GM12878 (cell line): Measurements from ENCODE around the gene PCDHA7. TPM values are rescaled to one million over a fixed set of nuclear protein-coding genes. Genes with fewer than 3 reads are reported as not detected.

Source experiments
- ATAC-seq: fragments of 200-7000 bp; cut with Tn5 transposase; 3 replicates; pipeline ENCODE4 v1.9.1; 2020; ENCODE audit warnings: mild to moderate bottlenecking, moderate library complexity
- BruUV-seq: library from RNA; stranded (reverse); fragments of 400-500 nt; replicated peaks from 2 replicates; lab custom pipeline; 2021; lab: Mats Ljungman, UMichigan
- CTCF ChIA-PET: fragments of 300-600 bp; sonication (Branson Sonifier 250); formaldehyde crosslinking; extraction: SDS; loops from one replicate; lab custom pipeline; 2021; ENCODE audit warnings: inconsistent platforms; lab: Yijun Ruan, JAX
- POLR2A ChIA-PET: fragments of 350-600 bp; formaldehyde crosslinking; extraction: SDS; loops from one replicate; lab custom pipeline; 2021; ENCODE audit warnings: inconsistent platforms; lab: Charles Lee
- RAD21 ChIA-PET: fragments of 300-600 bp; sonication (Branson Sonifier 250); formaldehyde crosslinking; loops from one replicate; lab custom pipeline; 2023; ENCODE audit warnings: antibody characterized with exemption; ENCODE audit not compliant: unreplicated experiment; lab: Charles Lee
- SMC1A ChIA-PET: fragments of 300-600 bp; sonication (Branson Sonifier 250); formaldehyde crosslinking; loops from one replicate; lab custom pipeline; 2023; ENCODE audit not compliant: unreplicated experiment, uncharacterized antibody; lab: Charles Lee
- DNase-seq: peaks from one replicate; pipeline ENCODE4 v3.0.0-alpha.2; 2011; ENCODE audit warnings: low read depth, low spot score
- FAIRE-seq: peaks from 3 replicates; lab custom pipeline; 2011; peaks lifted over from hg19 to GRCh38; lab: Jason Lieb, UNC
- H2AFZ ChIP-seq: 2 replicates; pipeline ENCODE4 v1.6.0; 2011; ENCODE audit warnings: low read depth, low read length, control low read depth; ENCODE audit not compliant: control insufficient read depth
- H3K27ac ChIP-seq: 2 replicates; pipeline ENCODE4 v1.5.1; 2011; ENCODE audit warnings: control low read depth; ENCODE audit not compliant: control insufficient read depth, insufficient read depth
- H3K27me3 ChIP-seq, 2 experiments: replicated peaks in 1 of 2; 2 replicates each; pipeline versions ENCODE4 v1.6.0 to v1.6.1; 2011; ENCODE audit warnings: low read length in 1 of 2; ENCODE audit not compliant: control insufficient read depth in 2 of 2, insufficient read depth in 2 of 2
- H3K36me3 ChIP-seq, 2 experiments: 2 replicates each; pipeline ENCODE4 v1.5.1; 2011; ENCODE audit warnings: low read length in 1 of 2; ENCODE audit not compliant: control insufficient read depth in 2 of 2, insufficient read depth in 2 of 2
- H3K4me1 ChIP-seq: 2 replicates; pipeline ENCODE4 v1.6.1; 2011; ENCODE audit warnings: mild to moderate bottlenecking, low read length, moderate library complexity, mixed read lengths; ENCODE audit not compliant: control insufficient read depth, insufficient read depth
- H3K4me2 ChIP-seq: 2 replicates; pipeline ENCODE4 v1.6.0; 2011; ENCODE audit warnings: control low read depth; ENCODE audit not compliant: control insufficient read depth, insufficient read depth
- H3K4me3 ChIP-seq: fragments of 200-600 bp; sonication (generic); 2 replicates; pipeline ENCODE4 v1.5.1; 2016
- H3K79me2 ChIP-seq: 2 replicates; pipeline ENCODE4 v1.6.0; 2011; ENCODE audit warnings: low read length; ENCODE audit not compliant: control insufficient read depth, insufficient read depth
- H3K9ac ChIP-seq: 2 replicates; pipeline ENCODE4 v1.8.0; 2011; ENCODE audit warnings: low read length, control low read depth, mixed read lengths; ENCODE audit not compliant: control insufficient read depth, insufficient read depth
- H3K9me3 ChIP-seq: replicated peaks from 3 replicates; pipeline ENCODE4 v1.5.1; 2011; ENCODE audit warnings: mild to moderate bottlenecking, low read length; ENCODE audit not compliant: control insufficient read depth, insufficient read depth
- H4K20me1 ChIP-seq: 2 replicates; pipeline ENCODE4 v1.6.0; 2011; ENCODE audit not compliant: control insufficient read depth, insufficient read depth
- CEBPB ChIP-seq, 2 experiments: fragments of 150-350 bp in 1 of 2; IDR thresholded peaks; 2 replicates each; pipeline ENCODE4 v1.6.1; 2012 to 2014; ENCODE audit warnings: low read depth in 2 of 2, low read length in 2 of 2, borderline replicate concordance in 1 of 2, inconsistent platforms in 1 of 2
- HDAC6 ChIP-seq: fragments of 200-600 bp; sonication (generic); IDR thresholded peaks from one replicate; pipeline ENCODE4 v1.8.0; 2017; ENCODE audit warnings: antibody characterized with exemption; ENCODE audit not compliant: unreplicated experiment
- HDGF ChIP-seq: fragments of 450-650 bp; IDR thresholded peaks from 2 replicates; pipeline ENCODE4 v1.6.1; 2016; ENCODE audit warnings: antibody characterized with exemption
- IRF5 ChIP-seq: fragments of 450-650 bp; IDR thresholded peaks from 2 replicates; pipeline ENCODE4 v1.6.1; 2017; ENCODE audit warnings: borderline replicate concordance
- MXI1 ChIP-seq: fragments of 150-350 bp; IDR thresholded peaks from 2 replicates; pipeline ENCODE4 v1.6.1; 2011; ENCODE audit warnings: low read depth, mild to moderate bottlenecking, inconsistent platforms, low read length, improper control_type of control experiment
- NFYA ChIP-seq: IDR thresholded peaks from 2 replicates; pipeline ENCODE4 v1.6.1; 2011; ENCODE audit warnings: low read depth, mild to moderate bottlenecking, low read length, improper control_type of control experiment, borderline replicate concordance
- NKRF ChIP-seq: fragments of 450-650 bp; conservative IDR thresholded peaks from 2 replicates; pipeline ENCODE4 v1.6.1; 2017; ENCODE audit warnings: mild to moderate bottlenecking, moderate library complexity
- NR2C1 ChIP-seq: fragments of 450-650 bp; IDR thresholded peaks from 2 replicates; pipeline ENCODE4 v1.6.1; 2017; ENCODE audit warnings: antibody characterized with exemption, mild to moderate bottlenecking, moderate library complexity
- RB1 ChIP-seq: fragments of 450-650 bp; formaldehyde crosslinking; IDR thresholded peaks from 2 replicates; pipeline ENCODE4 v1.6.1; 2017; ENCODE audit warnings: mild to moderate bottlenecking, borderline replicate concordance
- RBBP5 ChIP-seq: fragments of 200-600 bp; sonication (generic); conservative IDR thresholded peaks from 2 replicates; pipeline ENCODE4 v1.6.1; 2016
- TCF7 ChIP-seq: IDR thresholded peaks from 2 replicates; pipeline ENCODE4 v1.6.1; 2014; ENCODE audit warnings: antibody characterized with exemption, borderline replicate concordance
- USF2 ChIP-seq: IDR thresholded peaks from 2 replicates; pipeline ENCODE4 v1.6.1; 2011; ENCODE audit warnings: low read depth, low read length, improper control_type of control experiment, borderline replicate concordance
- ZNF207 ChIP-seq: fragments of 450-650 bp; IDR thresholded peaks from 2 replicates; pipeline ENCODE4 v1.6.1; 2014; ENCODE audit warnings: antibody characterized with exemption, mild to moderate bottlenecking, borderline replicate concordance
- WGBS: methylation state at CpG from one replicate; pipeline ENCODE4 v1.1.6; 2016; ENCODE audit warnings: low lambda C conversion rate; ENCODE audit not compliant: insufficient replicate concordance, insufficient coverage; ENCODE audit errors: missing lambda C conversion rate; 5-methylcytosine and 5-hydroxymethylcytosine counted together
- in situ Hi-C: fragments of 300-500 bp; cut with MboI; formaldehyde crosslinking; loops from 9 replicates; pipeline ENCODE4 v1.14.3; 2018; ENCODE audit warnings: mixed read lengths
- intact Hi-C: fragments of 100-400 bp; cut with micrococcal nuclease; formaldehyde crosslinking; loops from one replicate; pipeline ENCODE4 v1.14.2; 2022; ENCODE audit not compliant: unreplicated experiment
- polyA plus RNA-seq, 11 experiments: library from polyadenylated mRNA; depleted of rRNA in 4 of 11; unstranded in 6 of 11; stranded (reverse) in 5 of 11; fragments of >200 nt; fragmentation: Nextera tagmentation in 4 of 11; fragmentation: Illumina TruSeq in 1 of 11; extraction: Ambion mirVana in 4 of 11; extraction: Trizol in 1 of 11; gene quantifications; 1 replicate in 1 of 11; 2 replicates in 10 of 11; pipeline versions ENCODE4 v1.2.1 to v1.2.3, GENCODE V29; 2011 to 2016; ENCODE audit warnings: inconsistent platforms in 2 of 11, missing spikeins in 2 of 11, low read depth in 1 of 11
- total RNA-seq, 4 experiments: library from RNA; depleted of rRNA in 3 of 4; stranded (reverse); fragments of >200 nt in 3 of 4; fragmentation: Illumina TruSeq in 1 of 4; extraction: Trizol in 1 of 4; gene quantifications; 2 replicates each; pipeline versions ENCODE4 v1.2.1 to v1.2.3, GENCODE V29; 2013 to 2021

The PCDHA7 gene
- total and polyA plus RNA-seq, 10 of the 15 experiments (the other 5 are each of a cell fraction or from before 2014, with no cell fraction given) = 0.05 to 0.06 TPM; not detected in 8

GRCh38 chr5:140842798-140843733 lies 9.0 kb downstream of the PCDHA7 start:
- H3K4me3 ChIP-seq = no peak overlapping the region
- DNase-seq = no peak
- TF ChIP-seq NKRF = no peak
- no peak for TF ChIP-seq NR2C1
- TF ChIP-seq ZNF207 = no peak
- no peak for TF ChIP-seq USF2
- no peak for TF ChIP-seq NFYA
- no peak for TF ChIP-seq TCF7
- TF ChIP-seq RB1 = no peak
- no peak for TF ChIP-seq CEBPB (IDR thresholded peaks at IDR 0.05; ENCODE audit: borderline replicate concordance in 1 of 2, low read depth in 2 of 2, low read length in 2 of 2)
- no peak for TF ChIP-seq HDAC6
- no peak for TF ChIP-seq IRF5
- TF ChIP-seq HDGF = no peak
- no peak for TF ChIP-seq RBBP5
- TF ChIP-seq MXI1 = no peak
- TF ChIP-seq, all 136 proteins: peak for 0
- BruUV-seq = no TSS peak
- Histone ChIP-seq H4K20me1 (no peaks in the 10 kb centered on the region), H3K27me3 (no peaks in the 10 kb centered on the region), H3K4me2 (no peak overlapping the region), H3K9me3 (no peaks in the 10 kb centered on the region; the same call in 2 of the 3 replicates), H3K79me2 (no peaks in the 10 kb centered on the region), H3K4me1 (no peaks in the 10 kb centered on the region), H3K27ac (no peak overlapping the region), H2AFZ (no peak overlapping the region), H3K9ac (no peak overlapping the region), H3K36me3 (no peaks in the 10 kb centered on the region)
- POLR2A ChIA-PET = no interaction called here
- in situ Hi-C loops = no loop called here
- SMC1A ChIA-PET = no interaction called here
- CTCF ChIA-PET = no interaction called here
- 84% methylated on average over 59 of the region's 87 CpGs for WGBS
- intact Hi-C loops = no loop called here
- RAD21 ChIA-PET = no interaction called here
- FAIRE-seq (no peak), ATAC-seq (no peak)
